NCI-H446 (cell line): ENCODE data around the gene CA14.
A peak's percentile ranks its signal among the peaks of the same experiment; 100 is the strongest.
"Not testable (repeated sequence)": the region's sequence is repeated elsewhere in the genome, so short reads cannot be mapped to it uniquely, and the experiment has no call there.

Source experiments
- DNase-seq, 2 experiments: peaks; one replicate each; lab custom pipeline; 2025; lab: John Stamatoyannopoulos, UW

CA14 gene

GRCh38 chr1:150280138-150280707, 22.6 kb downstream of the CA14 start:
- no peak for DNase-seq

GRCh38 chr1:150281221-150281757, 23.7 kb downstream of the CA14 start:
- peak; percentile 69 to 71 for DNase-seq

DNA sequence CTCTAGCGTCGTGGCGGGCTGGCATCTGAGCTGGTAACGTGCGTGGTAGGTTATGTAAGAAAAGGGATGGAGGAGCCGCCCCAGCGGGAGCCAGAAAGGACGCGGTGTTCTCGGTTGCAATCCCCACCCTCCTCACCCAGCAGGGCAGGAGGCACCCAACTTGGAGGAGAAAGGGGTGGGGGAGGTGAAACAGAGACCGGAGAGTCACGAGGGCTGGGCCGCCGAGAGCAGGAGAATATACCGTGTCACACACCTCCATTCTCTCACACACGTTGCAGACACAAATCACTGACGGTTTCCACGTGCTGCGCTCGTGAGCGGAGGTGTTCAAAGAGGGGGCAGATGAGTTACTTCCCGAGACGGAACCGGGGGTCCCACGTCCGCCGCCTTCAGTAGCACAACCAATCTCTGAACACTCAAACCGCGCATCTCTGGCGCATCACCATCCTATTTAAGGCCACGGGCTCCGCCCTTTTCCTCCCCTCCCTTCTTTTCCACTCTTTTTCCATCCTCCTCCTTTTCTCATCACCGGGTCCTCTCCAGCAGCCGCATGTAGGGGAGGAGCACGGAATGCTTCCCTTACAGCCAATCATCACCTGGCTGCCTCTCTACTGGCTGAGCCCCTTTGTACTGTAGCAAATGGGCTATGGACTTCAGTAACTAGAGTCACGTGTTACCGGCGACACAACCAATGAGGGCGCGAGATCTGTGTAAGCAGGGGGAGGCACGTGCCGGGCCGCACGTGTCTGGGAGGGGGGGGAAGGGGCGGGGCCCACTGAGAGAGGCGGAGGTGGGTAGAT, 24.4 kb downstream of the CA14 start, which contains the start of gene CIART:
Gene CIART (plus strand): TSS at position 797 of the 800 bp plus-strand sequence. CDS start 714 bp downstream, outside the sequence.
- DNase-seq = peak; percentile 94 to 98

DNA sequence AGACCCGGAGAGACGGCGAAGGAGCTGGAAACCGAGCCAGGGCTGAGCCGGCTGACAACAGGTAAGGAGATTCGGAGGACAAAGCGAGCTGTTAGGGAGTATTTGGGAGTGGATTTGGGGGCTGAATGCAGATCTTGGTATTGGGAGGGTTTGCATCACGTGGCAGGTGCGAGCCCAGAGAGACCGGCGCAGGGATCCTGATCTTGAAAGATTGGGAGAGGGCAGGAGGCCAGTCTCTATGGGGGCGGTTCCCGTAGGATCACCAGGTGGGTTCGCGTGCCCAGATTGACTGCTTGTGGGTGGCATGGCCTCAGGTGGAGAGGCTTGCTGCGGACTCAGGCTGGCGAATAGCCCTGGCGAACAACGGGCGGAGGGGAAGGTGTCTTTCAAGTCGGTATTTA, 25.0 kb downstream of the CA14 start:
- DNase-seq = no peak

GRCh38 chr1:150283260-150283659, 25.7 kb downstream of the CA14 start:
- DNase-seq = no peak

GRCh38 chr1:150288382-150288781, 30.8 kb downstream of the CA14 start:
- no peak for DNase-seq

DNA sequence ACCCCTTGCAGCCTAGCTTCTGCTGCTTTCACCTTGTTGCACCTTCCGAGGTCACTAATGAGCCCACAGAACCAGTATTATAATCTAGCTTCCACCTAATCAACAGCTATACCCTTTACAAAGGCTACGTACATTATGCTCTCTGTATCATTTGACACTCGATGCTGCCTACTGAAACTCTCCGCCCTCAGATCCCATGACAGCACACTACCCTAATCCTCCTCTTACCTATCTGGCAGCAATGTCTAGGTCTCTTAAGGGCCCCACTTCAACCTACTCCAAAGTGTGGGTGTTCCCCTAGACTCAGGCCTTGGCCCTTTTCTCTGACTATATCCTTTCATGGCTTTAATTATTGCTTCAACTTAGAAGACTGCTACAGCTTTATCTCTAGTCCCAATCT, 31.2 kb downstream of the CA14 start:
- no peak for DNase-seq

DNA sequence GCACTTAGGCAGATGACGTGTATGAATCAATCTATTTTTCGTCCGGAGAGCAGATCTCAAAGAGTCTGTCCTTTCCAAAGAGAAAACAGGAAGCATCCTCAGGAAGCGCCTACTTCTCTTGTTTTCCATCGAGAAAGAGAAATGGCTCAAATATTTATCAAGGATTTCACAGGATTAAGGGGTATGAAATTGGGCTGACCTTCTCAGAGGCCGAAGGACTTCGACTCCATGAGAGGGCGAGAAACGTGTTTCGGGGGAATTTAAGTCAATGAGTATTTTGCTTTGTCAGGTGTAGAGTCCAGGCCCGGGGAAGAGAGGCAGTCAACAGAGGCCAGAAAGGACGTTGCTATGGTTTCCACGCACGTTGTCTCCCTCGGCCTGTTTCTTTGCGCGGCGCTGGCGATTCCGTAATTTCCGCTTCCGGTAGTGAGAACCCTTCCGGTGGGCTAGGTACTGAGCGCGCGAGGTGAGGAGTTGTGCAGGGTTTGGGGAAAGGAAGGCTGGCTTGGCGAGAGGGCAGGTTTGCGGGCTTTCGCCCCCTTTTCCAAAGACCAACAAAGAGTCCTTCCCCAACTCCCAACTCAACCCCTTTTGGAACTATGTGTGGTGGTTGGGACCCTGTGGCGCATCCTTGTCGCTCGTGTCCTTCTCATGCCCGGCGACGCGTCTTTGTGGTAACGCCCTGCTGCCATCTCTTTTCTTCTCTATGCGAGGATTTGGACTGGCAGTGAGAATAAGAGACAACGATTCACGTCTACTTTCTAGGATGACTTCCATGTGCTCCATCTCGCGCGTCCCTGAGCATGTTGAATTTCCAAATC, 36.1 kb downstream of the CA14 start, which contains the start of gene MRPS21:
Gene MRPS21 (plus strand): TSS at position 429 of the 821 bp plus-strand sequence. CDS start 506 bp downstream, outside the sequence.
- DNase-seq = peak; percentile 93 to 97

GRCh38 chr1:150295476-150295875, 37.9 kb downstream of the CA14 start:
- DNase-seq = no peak

GRCh38 chr1:150299716-150300115, 42.1 kb downstream of the CA14 start:
- DNase-seq = no peak

- no peak for DNase-seq
These were observed 44.8 kb downstream of the CA14 start for GRCh38 chr1:150302338-150302737.

DNA sequence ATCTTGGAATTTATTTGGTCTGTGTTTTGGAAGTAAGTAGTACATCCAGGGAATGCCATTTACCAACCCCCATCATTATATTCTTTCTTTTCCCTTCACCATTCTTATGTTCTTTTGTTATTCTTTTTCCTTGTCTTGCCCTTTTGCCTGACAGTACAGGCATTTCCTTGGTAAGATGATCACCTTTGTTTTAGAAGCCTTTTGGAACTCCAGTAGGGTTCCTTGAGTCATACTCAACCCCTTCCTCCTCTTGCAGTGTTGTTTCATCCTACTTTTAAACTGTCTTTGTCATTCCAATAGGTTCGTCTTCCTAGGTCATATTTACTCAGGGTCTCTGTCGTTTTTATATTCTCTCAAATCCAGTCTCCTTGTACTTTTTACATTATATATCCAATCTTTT, 45.3 kb downstream of the CA14 start:
- no peak for DNase-seq

DNA sequence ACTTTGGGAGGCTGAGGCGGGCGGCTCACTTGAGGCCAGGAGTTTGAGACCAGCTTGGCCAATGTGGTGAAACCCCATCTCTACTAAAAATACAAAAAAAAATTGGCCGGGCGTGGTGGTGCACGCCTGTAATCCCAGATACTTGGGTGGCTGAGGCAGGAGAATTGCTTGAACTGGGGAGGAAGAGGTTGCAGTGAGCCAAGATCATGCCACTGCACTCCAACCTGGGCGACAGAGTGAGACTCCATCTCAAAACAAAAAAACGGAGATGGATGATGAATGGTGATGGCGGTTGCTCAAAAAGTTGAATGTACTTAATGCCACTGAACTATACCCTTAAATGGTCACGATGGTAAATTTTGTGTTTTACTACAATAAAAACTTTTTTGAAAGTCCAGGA, 51.0 kb downstream of the CA14 start:
- DNase-seq = not testable (repeated sequence)

GRCh38 chr1:150309758-150310508, 52.4 kb downstream of the CA14 start:
- peak in 1 of 2 experiments; percentile 69 for DNase-seq

- no peak for DNase-seq
These were observed 54.2 kb downstream of the CA14 start for GRCh38 chr1:150311762-150312161.
